Gastrocnemius medialis (tissue), 4 donors: Measurements from ENCODE around the gene EWSR1. TPM values are rescaled to one million over a fixed set of nuclear protein-coding genes. Genes with fewer than 3 reads are reported as not detected.
A peak's percentile ranks its signal among the peaks of the same experiment; 100 is the strongest.

ENCODE experiments used
- ATAC-seq, 2 donors: fragments of 150-250 bp; one replicate each; pipeline ENCODE4 v1.9.1; 2016
- DNase-seq, 2 donors: peaks; one replicate each; pipeline ENCODE4 v3.0.0-alpha.2; 2019
- H3K27ac ChIP-seq, 4 donors: fragments of 200-600 bp; sonication (generic); 1 replicate in 1 of 4; 2 replicates in 3 of 4; pipeline ENCODE4 v1.5.1; 2016 to 2018; ENCODE audit warnings: mild to moderate bottlenecking in 2 of 4, moderate library complexity in 1 of 4
- H3K27me3 ChIP-seq, 3 donors: fragments of 200-600 bp; sonication (generic) in 2 of 3; 1 replicate in 1 of 3; 2 replicates in 2 of 3; pipeline versions ENCODE4 v1.5.1 to v1.6.0; 2016 to 2019; ENCODE audit warnings: mild to moderate bottlenecking in 1 of 3, moderate library complexity in 1 of 3
- H3K36me3 ChIP-seq, 2 donors: fragments of 200-600 bp; sonication (generic) in 1 of 2; one replicate each; pipeline ENCODE4 v1.5.1; 2017 to 2018
- H3K4me1 ChIP-seq, 2 donors: fragments of 200-600 bp; sonication (generic) in 1 of 2; one replicate each; pipeline ENCODE4 v1.5.1; 2016 to 2017; ENCODE audit warnings: mild to moderate bottlenecking in 2 of 2
- H3K4me3 ChIP-seq, 4 donors: fragments of 200-600 bp; sonication (generic) in 3 of 4; 1 replicate in 1 of 4; 2 replicates in 3 of 4; pipeline ENCODE4 v1.5.1; 2016 to 2019; ENCODE audit warnings: mild to moderate bottlenecking in 2 of 4
- H3K9me3 ChIP-seq, 3 donors: fragments of 200-600 bp; sonication (generic) in 2 of 3; 1 replicate in 1 of 3; 2 replicates in 2 of 3; pipeline ENCODE4 v1.5.1; 2016 to 2019
- CTCF ChIP-seq, 5 experiments: fragments of 450-650 bp in 3 of 5; fragments of 200-600 bp in 2 of 5; sonication (generic) in 2 of 5; IDR thresholded peaks in 4 of 5; conservative IDR thresholded peaks in 1 of 5; 1 replicate in 4 of 5; 2 replicates in 1 of 5; pipeline ENCODE4 v1.5.1; 2016 to 2019; ENCODE audit warnings: antibody characterized with exemption in 5 of 5, mild to moderate bottlenecking in 3 of 5, moderate library complexity in 3 of 5
- POLR2A ChIP-seq, 2 donors: fragments of 450-650 bp; IDR thresholded peaks; one replicate each; pipeline ENCODE4 v1.6.1; 2017; ENCODE audit warnings: antibody characterized with exemption in 2 of 2, mild to moderate bottlenecking in 2 of 2, moderate library complexity in 2 of 2
- in situ Hi-C, 4 donors: fragments of 200-750 bp; cut with MboI; loops; one replicate each; pipeline versions ENCODE4 v1.15.0 to v1.8.0; 2017; ENCODE audit warnings: low sequenced_read_pairs in 4 of 4
- intact Hi-C: fragments of 100-400 bp; cut with DNase I; formaldehyde crosslinking; loops from one replicate; pipeline ENCODE4 v1.15.1; 2023; ENCODE audit warnings: low total_unique reads
- total RNA-seq, 4 donors: library from RNA; depleted of rRNA; stranded (reverse); fragments of >200 nt; gene quantifications; one replicate each; pipeline versions ENCODE4 v1.1.0 to v1.2.3, GENCODE V29; 2016

EWSR1 gene
- total RNA-seq, 4 donors from 2014 or later: 192 to 269 (median 202) TPM

GRCh38 chr22:29292379-29292778, 24.3 kb downstream of the EWSR1 start:
- Histone ChIP-seq H3K4me3 (no peak overlapping the region), H3K27me3 (no peaks in the 10 kb centered on the region), H3K4me1 (peaks cover 16 to 17% of the 10 kb centered on the region in 2 donors), H3K36me3 (peaks cover 13 to 93% of the 10 kb centered on the region in 2 donors), H3K27ac (peak overlapping the region in 3 of 4 donors; percentile 4 to 54 (median 33)), H3K9me3 (no peaks in the 10 kb centered on the region)
- intact Hi-C loops (no loop called here), in situ Hi-C loops (loop anchor here in 1 of 4 donors (25.0 kb wide), 1 partner anchor 245 kb away; no protein-coding TSS in a partner anchor)
- DNase-seq: no peak
- TF ChIP-seq CTCF (IDR thresholded peaks at IDR 0.05 in 4 of 5, conservative IDR thresholded peaks at IDR 0.05 in 1 of 5) (no peak), POLR2A (IDR thresholded peaks at IDR 0.05) (no peak)
- ATAC-seq: peak in 1 of 2 donors; percentile 77

GRCh38 chr22:29298641-29299040, 30.6 kb downstream of the EWSR1 start:
- H3K4me3 ChIP-seq: no peak overlapping the region
- H3K9me3 ChIP-seq: no peaks in the 10 kb centered on the region
- TF ChIP-seq POLR2A (IDR thresholded peaks at IDR 0.05) (no peak), CTCF (IDR thresholded peaks at IDR 0.05 in 4 of 5, conservative IDR thresholded peaks at IDR 0.05 in 1 of 5) (no peak)
- intact Hi-C loops (no loop called here), in situ Hi-C loops (loop anchor here in 1 of 4 donors (25.0 kb wide), 1 partner anchor 239 kb away; no protein-coding TSS in a partner anchor)
- DNase-seq (no peak), ATAC-seq (no peak)
- H3K36me3 ChIP-seq: peaks cover 7 to 74% of the 10 kb centered on the region in 2 donors
- no peak overlapping the region for H3K27ac ChIP-seq
- H3K4me1 ChIP-seq: peaks cover 0 to 7% of the 10 kb centered on the region in 2 donors
- H3K27me3 ChIP-seq: no peaks in the 10 kb centered on the region

GRCh38 chr22:29299136-29299900, 31.2 kb downstream of the EWSR1 start:
- TF ChIP-seq POLR2A (IDR thresholded peaks at IDR 0.05): no peak
- no peak for TF ChIP-seq CTCF (IDR thresholded peaks at IDR 0.05 in 4 of 5, conservative IDR thresholded peaks at IDR 0.05 in 1 of 5)
- in situ Hi-C loops (loop anchor here in 1 of 4 donors (25.0 kb wide), 1 partner anchor 238 kb away; no protein-coding TSS in a partner anchor), intact Hi-C loops (no loop called here)
- no peaks in the 10 kb centered on the region for H3K9me3 ChIP-seq
- peaks cover 0 to 7% of the 10 kb centered on the region in 2 donors for H3K4me1 ChIP-seq
- no peak overlapping the region for H3K4me3 ChIP-seq
- H3K27ac ChIP-seq: no peak overlapping the region
- no peak for ATAC-seq
- H3K27me3 ChIP-seq: no peaks in the 10 kb centered on the region
- peaks cover 7 to 67% of the 10 kb centered on the region in 2 donors for H3K36me3 ChIP-seq
- no peak for DNase-seq

DNA sequence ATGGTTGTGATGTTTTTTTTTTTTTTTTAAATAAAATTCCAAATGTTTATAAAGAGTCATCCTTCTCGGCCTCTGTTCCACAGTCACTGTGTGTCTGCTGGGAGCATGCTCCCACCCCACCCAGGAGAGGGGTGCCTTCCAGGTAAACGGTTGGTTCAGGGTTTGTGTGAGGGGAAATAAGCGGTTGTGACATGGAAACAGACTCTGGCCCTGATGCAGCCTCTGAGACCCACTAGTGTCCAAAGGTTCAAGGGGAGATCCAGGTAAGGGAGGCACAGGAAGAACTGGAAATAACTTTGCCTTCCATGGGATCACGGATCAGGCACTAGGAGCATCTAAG, 32.4 kb downstream of the EWSR1 start:
- intact Hi-C loops: no loop called here
- no peaks in the 10 kb centered on the region for H3K9me3 ChIP-seq

More for the DNA sequence above, 32.4 kb downstream of the EWSR1 start:
- DNase-seq (no peak), ATAC-seq (no peak)
- H3K4me1 ChIP-seq: peaks cover 0 to 7% of the 10 kb centered on the region in 2 donors
- no peak overlapping the region for H3K4me3 ChIP-seq
- no peak overlapping the region for H3K27ac ChIP-seq
- in situ Hi-C loops: loop anchor here in 1 of 4 donors (10.0 kb wide), 1 partner anchor 94 kb away; no protein-coding TSS in a partner anchor
- TF ChIP-seq POLR2A (IDR thresholded peaks at IDR 0.05) (no peak), CTCF (IDR thresholded peaks at IDR 0.05 in 4 of 5, conservative IDR thresholded peaks at IDR 0.05 in 1 of 5) (no peak)
- no peaks in the 10 kb centered on the region for H3K27me3 ChIP-seq
- H3K36me3 ChIP-seq: peaks cover 7 to 56% of the 10 kb centered on the region in 2 donors
